HG03460 (cell line): ENCODE results near the gene PTPN7.
"Not testable (repeated sequence)": the region's sequence is repeated elsewhere in the genome, so short reads cannot be mapped to it uniquely, and the experiment has no call there.

Experiments
- ATAC-seq: cut with Tn5 transposase; IDR thresholded peaks from one replicate; pipeline ENCODE4 v1.9.1; 2021; ENCODE audit not compliant: unreplicated experiment

The PTPN7 gene

GRCh38 chr1:202160377-202160940 lies at the start of gene PTPN7:
TSS of gene PTPN7 (minus strand) at chr1:202160602. CDS start at chr1:202159402, 1,200 bp downstream.
- peak; percentile 53 for ATAC-seq

- no peak for ATAC-seq
Observed at GRCh38 chr1:202208351-202208857, 48.0 kb upstream of the PTPN7 start.

- ATAC-seq = no peak
Observed at GRCh38 chr1:202207292-202207691, 46.9 kb upstream of the PTPN7 start.

- ATAC-seq = no peak
Observed at GRCh38 chr1:202205523-202206190, 45.3 kb upstream of the PTPN7 start.

- ATAC-seq = no peak
Observed at GRCh38 chr1:202204065-202204464, 43.7 kb upstream of the PTPN7 start.

GRCh38 chr1:202203238-202204039 lies 43.0 kb upstream of the PTPN7 start:
- ATAC-seq = no peak

- ATAC-seq = no peak
Observed at GRCh38 chr1:202202500-202203168, 42.2 kb upstream of the PTPN7 start.

GRCh38 chr1:202201971-202202370 lies 41.6 kb upstream of the PTPN7 start:
- no peak for ATAC-seq

- ATAC-seq = no peak
Observed at GRCh38 chr1:202201266-202201665, 40.9 kb upstream of the PTPN7 start.

- ATAC-seq = no peak
Observed at GRCh38 chr1:202200669-202201068, 40.3 kb upstream of the PTPN7 start.

GRCh38 chr1:202200112-202200548 lies 39.7 kb upstream of the PTPN7 start:
- ATAC-seq = no peak

GRCh38 chr1:202199040-202199889 lies 38.9 kb upstream of the PTPN7 start:
- ATAC-seq = no peak

- ATAC-seq = no peak
Observed at GRCh38 chr1:202198366-202198724, 37.9 kb upstream of the PTPN7 start.

- no peak for ATAC-seq
Observed at GRCh38 chr1:202197653-202198365, 37.4 kb upstream of the PTPN7 start.

- ATAC-seq = no peak
Observed at GRCh38 chr1:202194328-202194648, 33.9 kb upstream of the PTPN7 start.

GRCh38 chr1:202193614-202194327 lies 33.4 kb upstream of the PTPN7 start, which contains the start of gene LGR6:
TSS of gene LGR6 (plus strand) at chr1:202193799. CDS start at chr1:202193990, 191 bp downstream.
- ATAC-seq = no peak

GRCh38 chr1:202192770-202193613 lies 32.6 kb upstream of the PTPN7 start:
- ATAC-seq = no peak

GRCh38 chr1:202191391-202191790 lies 31.0 kb upstream of the PTPN7 start:
- not testable (repeated sequence) for ATAC-seq
